ENCODE data around the gene TKT.

TKT gene

DNA sequence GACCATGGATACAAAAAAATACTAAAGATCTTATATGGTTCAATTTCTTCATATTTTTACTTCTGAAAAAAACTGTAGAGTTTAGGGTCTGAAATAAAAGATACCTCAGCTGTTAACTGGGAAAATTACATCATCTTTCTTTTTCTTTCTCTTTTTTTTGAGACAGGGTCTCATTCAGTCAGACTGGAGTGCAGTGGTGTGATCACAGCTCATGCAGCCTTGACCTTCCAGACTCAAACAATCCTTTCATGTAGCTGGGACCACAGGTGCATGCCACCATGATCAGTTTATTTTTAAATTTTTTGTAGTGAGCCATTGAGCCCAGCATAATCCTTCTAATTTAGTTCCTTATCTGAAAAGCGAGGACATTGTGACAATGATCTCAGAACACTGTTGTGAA lies 39.6 kb upstream of the TKT start:
- TF ChIP-seq TAF1 (IDR thresholded peaks at IDR 0.05; ENCODE audit: borderline replicate concordance, insufficient read depth, low read length) (no peak), SIN3A (IDR thresholded peaks at IDR 0.05; ENCODE audit: borderline replicate concordance, insufficient read depth, low read length) (no peak), FOXP2 (optimal IDR thresholded peaks at IDR 0.05; ENCODE audit: borderline replicate concordance, extremely low read depth, extremely low read length, insufficient read depth) (no peak), POLR2AphosphoS5 (IDR thresholded peaks at IDR 0.05; ENCODE audit: low read depth, low read length) (no peak), REST (IDR thresholded peaks at IDR 0.05; ENCODE audit: insufficient read depth in 1 of 2, low read depth in 2 of 2, low read length in 2 of 2) (no peak)

GRCh38 chr3:53293867-53294266 lies 38.0 kb upstream of the TKT start:
- TF ChIP-seq POLR2AphosphoS5 (IDR thresholded peaks at IDR 0.05; ENCODE audit: low read depth, low read length) (no peak), REST (IDR thresholded peaks at IDR 0.05; ENCODE audit: insufficient read depth in 1 of 2, low read depth in 2 of 2, low read length in 2 of 2) (no peak), SIN3A (IDR thresholded peaks at IDR 0.05; ENCODE audit: borderline replicate concordance, insufficient read depth, low read length) (no peak), TAF1 (IDR thresholded peaks at IDR 0.05; ENCODE audit: borderline replicate concordance, insufficient read depth, low read length) (no peak), FOXP2 (optimal IDR thresholded peaks at IDR 0.05; ENCODE audit: borderline replicate concordance, extremely low read depth, extremely low read length, insufficient read depth) (no peak)

DNA sequence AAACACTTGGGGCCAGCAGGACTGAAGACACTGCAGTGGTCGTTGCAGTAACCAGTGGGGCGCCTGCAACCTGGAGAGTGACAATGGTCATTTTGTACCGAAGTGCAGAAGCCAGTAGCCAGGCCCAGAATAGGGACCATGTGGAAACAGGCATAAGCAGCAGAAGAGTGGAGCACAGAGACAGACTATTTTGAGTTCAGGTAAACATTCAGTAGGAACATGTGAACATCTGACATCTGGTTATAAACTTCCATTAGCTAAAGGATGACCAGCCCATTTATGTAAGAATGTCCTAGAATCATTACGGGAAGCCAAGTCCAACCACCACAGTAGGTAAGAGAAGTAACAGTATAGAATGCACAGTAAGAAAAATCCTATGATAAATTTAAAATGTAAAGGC lies 32.4 kb upstream of the TKT start:
- no peak for TF ChIP-seq FOXP2 (optimal IDR thresholded peaks at IDR 0.05; ENCODE audit: borderline replicate concordance, extremely low read depth, extremely low read length, insufficient read depth)

DNA sequence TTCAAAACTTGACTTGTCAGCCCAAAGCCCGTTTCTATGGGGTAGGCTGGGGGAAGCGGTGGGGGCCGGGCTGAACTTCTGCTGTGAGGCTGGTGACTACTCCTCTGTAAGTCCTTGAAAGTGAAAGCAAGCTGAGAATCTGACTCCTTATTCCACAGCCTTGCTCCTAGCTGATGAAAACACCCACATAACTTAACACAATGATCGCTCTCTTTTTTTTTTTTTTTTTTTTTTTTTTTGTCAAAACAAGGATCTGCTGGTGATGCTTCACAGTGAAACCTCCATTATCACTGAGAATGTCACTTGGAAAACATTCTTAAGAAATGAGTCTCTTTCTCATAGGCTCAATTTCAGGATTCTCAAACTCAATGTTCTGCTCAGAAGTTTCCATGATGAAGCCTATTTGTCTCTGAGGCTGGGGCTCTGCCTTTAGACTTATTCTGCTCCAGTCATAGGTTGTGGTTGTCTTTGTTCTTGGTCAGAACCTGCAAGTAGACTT lies 31.4 kb upstream of the TKT start:
- TF ChIP-seq SIN3A (IDR thresholded peaks at IDR 0.05; ENCODE audit: borderline replicate concordance, insufficient read depth, low read length) (no peak), TAF1 (IDR thresholded peaks at IDR 0.05; ENCODE audit: borderline replicate concordance, insufficient read depth, low read length) (no peak), REST (IDR thresholded peaks at IDR 0.05; ENCODE audit: insufficient read depth in 1 of 2, low read depth in 2 of 2, low read length in 2 of 2) (no peak), FOXP2 (optimal IDR thresholded peaks at IDR 0.05; ENCODE audit: borderline replicate concordance, extremely low read depth, extremely low read length, insufficient read depth) (no peak), POLR2AphosphoS5 (IDR thresholded peaks at IDR 0.05; ENCODE audit: low read depth, low read length) (no peak)

DNA sequence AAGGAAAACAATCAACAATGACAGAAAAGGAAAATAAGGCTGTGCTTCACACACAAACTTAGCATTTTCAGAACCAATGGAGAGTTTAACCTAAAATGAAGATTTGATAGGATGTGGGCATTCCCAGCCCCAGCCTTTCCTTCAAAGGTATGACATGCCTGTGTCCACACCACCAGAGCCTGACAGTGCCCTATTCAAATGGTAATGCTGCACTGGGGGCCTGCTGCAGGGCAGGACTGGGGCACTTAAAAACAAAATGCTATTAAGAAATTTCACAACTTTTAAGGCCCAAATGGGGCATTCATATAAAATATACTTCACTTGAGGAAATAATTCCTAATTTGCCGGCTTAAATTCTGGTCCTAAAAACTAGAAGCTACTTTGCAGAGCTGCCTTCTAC lies 30.9 kb upstream of the TKT start:
- TF ChIP-seq TAF1 (IDR thresholded peaks at IDR 0.05; ENCODE audit: borderline replicate concordance, insufficient read depth, low read length) (no peak), FOXP2 (optimal IDR thresholded peaks at IDR 0.05; ENCODE audit: borderline replicate concordance, extremely low read depth, extremely low read length, insufficient read depth) (no peak), POLR2AphosphoS5 (IDR thresholded peaks at IDR 0.05; ENCODE audit: low read depth, low read length) (no peak), REST (IDR thresholded peaks at IDR 0.05; ENCODE audit: insufficient read depth in 1 of 2, low read depth in 2 of 2, low read length in 2 of 2) (no peak), SIN3A (IDR thresholded peaks at IDR 0.05; ENCODE audit: borderline replicate concordance, insufficient read depth, low read length) (no peak)
